Amniotic stem cell (primary cell): Measurements from ENCODE around the gene TAGLN.
"Not testable (repeated sequence)": the region's sequence is repeated elsewhere in the genome, so short reads cannot be mapped to it uniquely, and the experiment has no call there.

Source experiments
- DNase-seq: peaks from one replicate; lab custom pipeline; 2025; lab: John Stamatoyannopoulos, UW

The TAGLN gene

GRCh38 chr11:117180661-117181585, 18.2 kb upstream of the TAGLN start:
- DNase-seq = peak; percentile 16

- DNase-seq = no peak
These were observed 17.3 kb upstream of the TAGLN start for GRCh38 chr11:117181586-117182550.

GRCh38 chr11:117182551-117182935, 16.6 kb upstream of the TAGLN start:
- no peak for DNase-seq

GRCh38 chr11:117183178-117183577, 16.0 kb upstream of the TAGLN start:
- not testable (repeated sequence) for DNase-seq

- no peak for DNase-seq
These were observed 15.3 kb upstream of the TAGLN start for GRCh38 chr11:117183724-117184349.

GRCh38 chr11:117185736-117186430, 13.3 kb upstream of the TAGLN start:
- DNase-seq = no peak

- DNase-seq = no peak
These were observed 12.8 kb upstream of the TAGLN start for GRCh38 chr11:117186431-117186761.

GRCh38 chr11:117187007-117187406, 12.2 kb upstream of the TAGLN start:
- no peak for DNase-seq

- DNase-seq = no peak
These were observed 11.8 kb upstream of the TAGLN start for GRCh38 chr11:117187428-117187798.

GRCh38 chr11:117187799-117188481, 11.2 kb upstream of the TAGLN start:
- DNase-seq = no peak

- no peak for DNase-seq
These were observed 10.5 kb upstream of the TAGLN start for GRCh38 chr11:117188620-117189081.

- no peak for DNase-seq
These were observed 9.8 kb upstream of the TAGLN start for GRCh38 chr11:117189191-117189940.

GRCh38 chr11:117189941-117190544, 9.1 kb upstream of the TAGLN start:
- DNase-seq = no peak

GRCh38 chr11:117191680-117192400, 7.3 kb upstream of the TAGLN start:
- DNase-seq = no peak

- no peak for DNase-seq
These were observed 6.7 kb upstream of the TAGLN start for GRCh38 chr11:117192401-117192875.

GRCh38 chr11:117193130-117194020, 5.8 kb upstream of the TAGLN start:
- DNase-seq = no peak

GRCh38 chr11:117194267-117194666, 4.9 kb upstream of the TAGLN start:
- DNase-seq = no peak

GRCh38 chr11:117195258-117195657, 3.9 kb upstream of the TAGLN start:
- no peak for DNase-seq
